Renal pelvis (tissue), 12 donors: Measurements from ENCODE around the gene NANS. TPM values are rescaled to one million over a fixed set of nuclear protein-coding genes. Genes with fewer than 3 reads are reported as not detected.
"Not testable (repeated sequence)": the region's sequence is repeated elsewhere in the genome, so short reads cannot be mapped to it uniquely, and the experiment has no call there.

Experiments used
- DNase-seq: peaks from one replicate; pipeline ENCODE4 v3.0.0-alpha.2; 2013
- long read RNA-seq, 16 experiments: transcript quantifications; one replicate each; lab custom pipeline, GENCODE V29; 2026
- polyA plus RNA-seq, 3 donors: library from polyadenylated mRNA; unstranded; fragments of 120-200 nt; gene quantifications; one replicate each; pipeline ENCODE4 v1.2.1, GENCODE V29; 2013; ENCODE audit not compliant: insufficient read length in 3 of 3

The NANS gene
- 10 to 100 TPM; 38.2 to 45.0 (median 41.7) TPM for polyA plus RNA-seq
- long read RNA-seq, donor 1, transcript NANS-201 (6 exons, 1,170 nt): major isoform, 17 of 25 reads
- long read RNA-seq, donor 1, partial matches to known transcripts: 8 of 25 reads
- long read RNA-seq, donor 1, other reads (novel, unspliced or antisense): 0 of 25 reads
- long read RNA-seq, donor 2, transcript NANS-201 (6 exons, 1,170 nt): major isoform, 20 of 43 reads
- long read RNA-seq, donor 2, partial matches to known transcripts: 21 of 43 reads
- long read RNA-seq, donor 2, other reads (novel, unspliced or antisense): 0 of 43 reads
- long read RNA-seq, donor 3, transcript NANS-201 (6 exons, 1,170 nt): major isoform, 24 of 43 reads
- long read RNA-seq, donor 3, partial matches to known transcripts: 18 of 43 reads
- long read RNA-seq, donor 3, other reads (novel, unspliced or antisense): 0 of 43 reads
- long read RNA-seq, donor 4, transcript NANS-201 (6 exons, 1,170 nt): major isoform, 26 of 59 reads
- long read RNA-seq, donor 4, partial matches to known transcripts: 32 of 59 reads
- long read RNA-seq, donor 4, other reads (novel, unspliced or antisense): 0 of 59 reads
- long read RNA-seq, donor 5, transcript NANS-201 (6 exons, 1,170 nt): major isoform, 7 of 7 reads
- long read RNA-seq, donor 5, partial matches to known transcripts: 0 of 7 reads
- long read RNA-seq, donor 5, other reads (novel, unspliced or antisense): 0 of 7 reads
- long read RNA-seq, donor 6, transcript NANS-201 (6 exons, 1,170 nt): major isoform, 19 of 25 reads
- long read RNA-seq, donor 6, partial matches to known transcripts: 5 of 25 reads
- long read RNA-seq, donor 6, other reads (novel, unspliced or antisense): 0 of 25 reads
- long read RNA-seq, donor 7, transcript NANS-201 (6 exons, 1,170 nt): major isoform, 30 of 40 reads
- long read RNA-seq, donor 7, partial matches to known transcripts: 9 of 40 reads
- long read RNA-seq, donor 7, other reads (novel, unspliced or antisense): 0 of 40 reads
- long read RNA-seq, donor 8, transcript NANS-201 (6 exons, 1,170 nt): major isoform, 13 of 18 reads
- long read RNA-seq, donor 8, partial matches to known transcripts: 5 of 18 reads
- long read RNA-seq, donor 8, other reads (novel, unspliced or antisense): 0 of 18 reads
- long read RNA-seq, donor 9, transcript NANS-201 (6 exons, 1,170 nt): major isoform, 27 of 34 reads
- long read RNA-seq, donor 9, partial matches to known transcripts: 5 of 34 reads
- long read RNA-seq, donor 9, other reads (novel, unspliced or antisense): 0 of 34 reads
- long read RNA-seq, donor 10, transcript NANS-201 (6 exons, 1,170 nt): major isoform, 9 of 9 reads
- long read RNA-seq, donor 10, partial matches to known transcripts: 0 of 9 reads
- long read RNA-seq, donor 10, other reads (novel, unspliced or antisense): 0 of 9 reads
- long read RNA-seq, donor 11, transcript NANS-201 (6 exons, 1,170 nt): major isoform, 18 of 25 reads
- long read RNA-seq, donor 11, partial matches to known transcripts: 5 of 25 reads
- long read RNA-seq, donor 11, other reads (novel, unspliced or antisense): 0 of 25 reads
- long read RNA-seq, donor 12, transcript NANS-201 (6 exons, 1,170 nt): major isoform, 23 of 31 reads
- long read RNA-seq, donor 12, partial matches to known transcripts: 7 of 31 reads
- long read RNA-seq, donor 12, other reads (novel, unspliced or antisense): 0 of 31 reads
- long read RNA-seq, donor 13, transcript NANS-201 (6 exons, 1,170 nt): major isoform, 7 of 14 reads
- long read RNA-seq, donor 13, partial matches to known transcripts: 6 of 14 reads
- long read RNA-seq, donor 13, other reads (novel, unspliced or antisense): 0 of 14 reads
- long read RNA-seq, donor 14: 0 reads
- long read RNA-seq, donor 15, transcript NANS-201 (6 exons, 1,170 nt): major isoform, 31 of 48 reads
- long read RNA-seq, donor 15, partial matches to known transcripts: 10 of 48 reads
- long read RNA-seq, donor 15, other reads (novel, unspliced or antisense): 6 of 48 reads
- long read RNA-seq, donor 16, transcript NANS-201 (6 exons, 1,170 nt): major isoform, 29 of 59 reads
- long read RNA-seq, donor 16, partial matches to known transcripts: 28 of 59 reads
- long read RNA-seq, donor 16, other reads (novel, unspliced or antisense): 0 of 59 reads

GRCh38 chr9:98056269-98057137, at the start of gene NANS:
TSS of gene NANS (plus strand) at chr9:98056732. CDS start at chr9:98056809, 77 bp downstream.
- peak; percentile 91 for DNase-seq

- no peak for DNase-seq
Observed at GRCh38 chr9:98007251-98007928, 49.1 kb upstream of the NANS start.

GRCh38 chr9:98008764-98009163, 47.8 kb upstream of the NANS start:
- DNase-seq: no peak

- DNase-seq: no peak
Observed at GRCh38 chr9:98009437-98009836, 47.1 kb upstream of the NANS start.

- no peak for DNase-seq
Observed at GRCh38 chr9:98009936-98010335, 46.6 kb upstream of the NANS start.

- no peak for DNase-seq
Observed at GRCh38 chr9:98010445-98010844, 46.1 kb upstream of the NANS start.

GRCh38 chr9:98011122-98011521, 45.4 kb upstream of the NANS start:
- no peak for DNase-seq

GRCh38 chr9:98016137-98016680, 40.3 kb upstream of the NANS start:
- no peak for DNase-seq

- no peak for DNase-seq
Observed at GRCh38 chr9:98017306-98017705, 39.2 kb upstream of the NANS start.

- DNase-seq: no peak
Observed at GRCh38 chr9:98018347-98018746, 38.2 kb upstream of the NANS start.

- DNase-seq: no peak
Observed at GRCh38 chr9:98019098-98019497, 37.4 kb upstream of the NANS start.

GRCh38 chr9:98019869-98020268, 36.7 kb upstream of the NANS start:
- DNase-seq: not testable (repeated sequence)

- DNase-seq: peak; percentile 41
Observed at GRCh38 chr9:98020476-98021145, 35.9 kb upstream of the NANS start.

GRCh38 chr9:98021306-98022040, 35.1 kb upstream of the NANS start:
- no peak for DNase-seq

GRCh38 chr9:98022447-98022846, 34.1 kb upstream of the NANS start:
- no peak for DNase-seq

- no peak for DNase-seq
Observed at GRCh38 chr9:98024702-98025101, 31.8 kb upstream of the NANS start.

GRCh38 chr9:98031169-98031568, 25.4 kb upstream of the NANS start:
- DNase-seq: no peak
